Thyroid gland (tissue), 4 donors: ENCODE results near the gene SORD.
"Not testable (repeated sequence)": the region's sequence is repeated elsewhere in the genome, so short reads cannot be mapped to it uniquely, and the experiment has no call there.

Experiments
- POLR2A ChIP-seq, 2 donors: fragments of 450-650 bp; IDR thresholded peaks; one replicate each; pipeline ENCODE4 v1.6.1; 2017; ENCODE audit warnings: antibody characterized with exemption in 2 of 2, mild to moderate bottlenecking in 2 of 2, moderate library complexity in 1 of 2
- TF ChIP-seq, protein P1 (sequence below), 6 experiments: fragments of 200-600 bp in 3 of 6; fragments of 450-650 bp in 3 of 6; sonication (generic) in 3 of 6; IDR thresholded peaks; one replicate each; pipeline ENCODE4 v1.5.1; 2016 to 2019; ENCODE audit warnings: antibody characterized with exemption in 6 of 6, mild to moderate bottlenecking in 2 of 6, inconsistent platforms in 1 of 6, moderate library complexity in 1 of 6

DNA sequence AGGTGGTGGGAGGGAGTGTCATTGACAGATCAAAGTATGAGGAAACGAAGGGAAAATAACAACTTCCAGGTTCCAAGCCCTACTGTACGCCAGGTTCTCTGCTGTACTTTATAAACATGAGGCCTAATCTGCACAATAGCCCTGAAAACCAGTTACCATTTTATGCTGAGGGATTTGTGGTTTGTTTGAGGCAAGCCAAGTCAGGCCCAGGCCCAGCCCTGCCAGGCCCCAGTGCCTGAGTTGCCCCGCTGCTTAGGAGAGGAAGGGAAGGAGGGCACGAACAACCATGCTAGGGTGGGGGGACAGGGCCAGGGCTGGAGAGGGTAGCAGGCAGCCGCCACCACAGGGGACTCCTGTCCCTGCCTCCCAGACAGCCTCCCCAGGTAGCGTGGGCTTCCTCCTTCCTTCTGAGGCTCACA is 47.0 kb downstream of the SORD start:
- TF ChIP-seq, protein P1, sequence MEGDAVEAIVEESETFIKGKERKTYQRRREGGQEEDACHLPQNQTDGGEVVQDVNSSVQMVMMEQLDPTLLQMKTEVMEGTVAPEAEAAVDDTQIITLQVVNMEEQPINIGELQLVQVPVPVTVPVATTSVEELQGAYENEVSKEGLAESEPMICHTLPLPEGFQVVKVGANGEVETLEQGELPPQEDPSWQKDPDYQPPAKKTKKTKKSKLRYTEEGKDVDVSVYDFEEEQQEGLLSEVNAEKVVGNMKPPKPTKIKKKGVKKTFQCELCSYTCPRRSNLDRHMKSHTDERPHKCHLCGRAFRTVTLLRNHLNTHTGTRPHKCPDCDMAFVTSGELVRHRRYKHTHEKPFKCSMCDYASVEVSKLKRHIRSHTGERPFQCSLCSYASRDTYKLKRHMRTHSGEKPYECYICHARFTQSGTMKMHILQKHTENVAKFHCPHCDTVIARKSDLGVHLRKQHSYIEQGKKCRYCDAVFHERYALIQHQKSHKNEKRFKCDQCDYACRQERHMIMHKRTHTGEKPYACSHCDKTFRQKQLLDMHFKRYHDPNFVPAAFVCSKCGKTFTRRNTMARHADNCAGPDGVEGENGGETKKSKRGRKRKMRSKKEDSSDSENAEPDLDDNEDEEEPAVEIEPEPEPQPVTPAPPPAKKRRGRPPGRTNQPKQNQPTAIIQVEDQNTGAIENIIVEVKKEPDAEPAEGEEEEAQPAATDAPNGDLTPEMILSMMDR (IDR thresholded peaks at IDR 0.05) = not testable (repeated sequence)
- not testable (repeated sequence) for TF ChIP-seq POLR2A (IDR thresholded peaks at IDR 0.05)
